Ammon's horn (tissue), 1 donor: ENCODE data around the gene UBLCP1.
A peak's percentile ranks its signal among the peaks of the same experiment; 100 is the strongest.
"Not testable (repeated sequence)": the region's sequence is repeated elsewhere in the genome, so short reads cannot be mapped to it uniquely, and the experiment has no call there.

ENCODE experiments used
- DNase-seq: peaks from one replicate; pipeline ENCODE4 v3.0.0-alpha.2; 2016; ENCODE audit warnings: low spot score

Gene UBLCP1, protein sequence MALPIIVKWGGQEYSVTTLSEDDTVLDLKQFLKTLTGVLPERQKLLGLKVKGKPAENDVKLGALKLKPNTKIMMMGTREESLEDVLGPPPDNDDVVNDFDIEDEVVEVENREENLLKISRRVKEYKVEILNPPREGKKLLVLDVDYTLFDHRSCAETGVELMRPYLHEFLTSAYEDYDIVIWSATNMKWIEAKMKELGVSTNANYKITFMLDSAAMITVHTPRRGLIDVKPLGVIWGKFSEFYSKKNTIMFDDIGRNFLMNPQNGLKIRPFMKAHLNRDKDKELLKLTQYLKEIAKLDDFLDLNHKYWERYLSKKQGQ

GRCh38 chr5:159262859-159263568, at the start of gene UBLCP1:
TSS of gene UBLCP1 (plus strand) at chr5:159263290. CDS start at chr5:159268916, 5,626 bp downstream.
- peak; percentile 82 for DNase-seq

GRCh38 chr5:159214486-159215271, 48.4 kb upstream of the UBLCP1 start:
- no peak for DNase-seq

GRCh38 chr5:159215886-159216285, 47.2 kb upstream of the UBLCP1 start:
- no peak for DNase-seq

DNA sequence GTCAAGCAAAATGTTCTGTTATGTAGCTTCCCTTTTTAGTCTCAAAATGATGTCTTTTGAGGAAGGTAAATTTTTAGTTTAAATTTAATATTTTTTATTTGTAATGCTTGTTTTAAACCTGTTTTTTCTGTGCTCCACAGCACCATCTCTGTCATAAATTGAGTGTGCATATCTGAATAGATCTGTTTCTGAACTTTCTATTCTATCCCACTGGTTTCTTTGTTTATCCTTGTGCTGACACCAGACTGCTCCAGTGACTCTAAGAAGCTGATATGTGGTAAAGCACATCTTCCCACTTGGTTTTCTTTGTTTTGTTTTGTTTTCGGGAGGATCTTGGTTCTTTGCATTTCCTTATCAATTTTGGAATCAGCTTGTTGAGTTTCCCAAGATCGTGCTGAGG, 46.6 kb upstream of the UBLCP1 start:
- no peak for DNase-seq

DNA sequence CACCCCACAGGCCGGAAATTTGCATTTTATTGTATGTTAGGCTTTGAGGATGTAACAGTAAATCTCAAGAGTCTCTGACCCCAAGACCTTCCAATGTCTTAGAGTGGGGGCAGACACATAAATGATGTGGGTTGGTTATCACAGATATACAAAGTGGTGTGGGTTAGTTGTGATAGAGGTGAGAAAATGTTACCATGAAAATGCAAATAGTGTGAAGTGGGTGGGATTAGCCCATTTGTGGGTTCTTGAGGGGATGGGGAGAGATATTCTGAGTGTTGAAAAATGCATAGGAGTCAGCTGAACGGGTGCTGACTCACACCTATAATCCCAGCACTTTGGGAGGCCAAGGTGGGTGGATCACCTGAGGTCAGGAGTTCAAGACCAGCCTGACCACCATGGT, 45.9 kb upstream of the UBLCP1 start:
- no peak for DNase-seq

DNA sequence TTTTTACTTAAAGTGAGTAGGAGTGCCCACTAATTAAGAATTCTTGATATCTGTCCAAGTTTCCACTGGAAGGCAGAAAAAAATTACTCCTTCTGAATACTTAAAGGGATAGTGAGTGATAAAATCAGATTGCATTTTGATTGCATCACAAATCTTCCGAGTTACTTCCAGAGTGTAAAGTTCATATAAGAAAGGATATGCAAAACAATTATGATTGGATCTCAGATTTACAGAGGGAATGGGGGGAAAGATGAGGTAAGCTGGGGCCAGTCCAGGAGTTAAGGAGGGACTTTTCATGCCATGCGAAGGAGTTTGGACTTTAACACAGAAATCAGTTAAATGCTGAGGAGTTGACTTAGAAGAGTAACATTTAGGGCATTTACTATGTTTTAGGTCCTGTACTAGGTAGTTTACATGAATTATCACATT, 44.5 kb upstream of the UBLCP1 start:
- no peak for DNase-seq

DNA sequence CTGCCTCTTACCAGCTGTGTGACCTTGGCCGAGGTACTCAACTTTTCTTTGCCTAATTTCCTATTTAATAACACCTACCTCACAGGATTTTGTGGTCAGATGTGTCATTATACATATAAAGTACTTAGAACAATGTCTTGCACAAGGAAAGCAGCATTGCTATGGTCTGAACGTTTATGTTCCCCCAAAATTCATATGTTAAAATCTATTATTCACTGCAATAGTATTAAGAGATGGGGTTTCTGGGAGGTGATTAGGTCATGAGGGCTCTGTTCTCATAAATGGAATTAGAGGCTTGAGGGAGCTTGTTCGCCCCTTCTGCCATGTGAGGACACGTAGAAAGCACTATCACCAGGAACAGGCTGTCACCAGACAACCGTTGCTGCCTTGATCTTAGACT, 42.9 kb upstream of the UBLCP1 start:
- DNase-seq, result no peak

DNA sequence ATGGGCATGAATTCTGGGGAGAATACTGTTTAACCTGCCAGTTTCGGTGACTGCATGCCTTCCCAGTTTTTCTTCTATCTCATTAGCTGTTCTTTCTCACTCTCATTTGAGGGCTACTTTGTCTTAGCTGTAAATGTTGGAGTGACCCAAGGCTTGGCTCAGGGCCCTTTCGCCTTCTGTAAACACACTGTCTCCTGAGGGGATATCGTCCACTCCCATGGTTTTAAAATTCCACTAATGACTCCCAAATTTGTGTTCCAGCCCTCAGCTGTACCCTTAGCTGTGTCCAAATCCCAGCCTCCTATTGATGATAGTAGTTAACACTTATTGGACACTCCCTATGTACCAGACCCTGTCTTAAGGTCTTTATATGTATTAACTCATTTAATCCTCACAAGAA, 39.6 kb upstream of the UBLCP1 start:
- DNase-seq, result no peak

- DNase-seq, result no peak
Measured at GRCh38 chr5:159224471-159224870, 38.6 kb upstream of the UBLCP1 start.

- DNase-seq, result no peak
Measured at GRCh38 chr5:159226451-159226850, 36.6 kb upstream of the UBLCP1 start.

- no peak for DNase-seq
Measured at GRCh38 chr5:159227452-159227851, 35.6 kb upstream of the UBLCP1 start.

GRCh38 chr5:159228097-159228496, 35.0 kb upstream of the UBLCP1 start:
- not testable (repeated sequence) for DNase-seq

- no peak for DNase-seq
Measured at GRCh38 chr5:159230657-159231056, 32.4 kb upstream of the UBLCP1 start.

- DNase-seq, result no peak
Measured at GRCh38 chr5:159231167-159231566, 31.9 kb upstream of the UBLCP1 start.

- not testable (repeated sequence) for DNase-seq
Measured at GRCh38 chr5:159235871-159236520, 27.1 kb upstream of the UBLCP1 start.

GRCh38 chr5:159240301-159240870, 22.7 kb upstream of the UBLCP1 start:
- DNase-seq, result no peak

GRCh38 chr5:159241946-159242552, 21.0 kb upstream of the UBLCP1 start:
- no peak for DNase-seq

DNA sequence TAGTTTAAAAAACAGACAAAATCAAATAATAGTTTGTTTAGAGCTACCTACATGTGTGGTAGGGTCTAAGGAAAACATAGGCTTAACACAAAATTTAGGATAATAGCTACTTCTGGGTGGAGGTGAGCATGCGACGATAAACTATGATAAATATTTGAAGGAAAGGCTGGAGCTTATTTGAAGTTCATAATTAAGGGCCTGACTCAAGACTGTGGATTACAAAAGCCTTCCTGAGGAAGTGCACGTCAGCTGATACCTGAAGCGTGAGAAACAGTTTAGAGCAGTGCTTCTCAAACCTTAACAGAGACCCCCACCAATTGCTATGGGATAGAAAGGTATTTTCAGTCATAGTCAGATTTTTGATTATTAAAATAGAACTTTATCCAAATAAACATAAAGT, 20.4 kb upstream of the UBLCP1 start:
- no peak for DNase-seq

- DNase-seq, result no peak
Measured at GRCh38 chr5:159243385-159243784, 19.7 kb upstream of the UBLCP1 start.

DNA sequence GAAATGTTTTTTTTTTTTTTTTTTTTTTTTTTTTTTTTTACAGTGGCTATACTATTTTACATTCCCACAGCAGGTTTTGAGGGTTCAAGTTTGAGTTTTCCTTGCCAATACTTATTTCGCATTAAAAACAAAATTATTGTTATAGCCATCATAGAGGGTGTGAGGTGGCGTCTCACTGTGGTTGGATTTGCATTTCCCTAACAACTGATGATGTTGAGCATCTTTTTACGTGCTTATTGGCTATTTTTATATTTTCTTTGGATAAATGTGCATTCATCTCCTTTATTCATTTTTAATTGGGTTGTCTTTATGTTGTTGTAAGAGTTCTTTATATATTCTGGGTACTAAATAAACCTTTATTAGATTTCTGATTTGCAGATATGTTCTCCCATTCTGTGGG, 18.9 kb upstream of the UBLCP1 start:
- no peak for DNase-seq

DNA sequence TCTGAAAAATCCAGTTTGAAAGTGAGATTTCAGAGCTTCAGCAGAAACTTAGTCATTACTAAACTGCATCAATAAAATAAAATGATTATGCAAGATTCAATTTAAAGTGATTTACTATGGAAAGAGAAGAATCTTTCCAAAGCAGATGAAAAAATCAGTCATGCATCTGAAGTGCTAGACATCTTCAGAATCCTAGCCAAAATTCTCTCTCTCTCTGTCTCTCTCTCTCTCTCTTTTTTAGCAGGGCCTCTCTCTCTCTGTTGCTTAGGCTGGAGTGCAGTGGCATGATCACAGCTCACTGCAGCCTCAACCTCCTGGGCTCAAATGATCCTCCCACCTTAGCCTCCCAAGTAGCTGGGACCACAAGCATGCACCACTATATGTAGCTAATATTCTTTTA, 18.2 kb upstream of the UBLCP1 start:
- no peak for DNase-seq
